NCI-H748 (cell line): ENCODE data around the gene TMEM271.

Experiments
- DNase-seq: peaks from one replicate; lab custom pipeline; 2025; ENCODE audit not compliant: unreplicated experiment; lab: John Stamatoyannopoulos, UW

Gene TMEM271

GRCh38 chr4:534576-535151 is 41.4 kb downstream of the TMEM271 start:
- DNase-seq, result no peak

GRCh38 chr4:534101-534575 is 42.0 kb downstream of the TMEM271 start:
- DNase-seq, result no peak

DNA sequence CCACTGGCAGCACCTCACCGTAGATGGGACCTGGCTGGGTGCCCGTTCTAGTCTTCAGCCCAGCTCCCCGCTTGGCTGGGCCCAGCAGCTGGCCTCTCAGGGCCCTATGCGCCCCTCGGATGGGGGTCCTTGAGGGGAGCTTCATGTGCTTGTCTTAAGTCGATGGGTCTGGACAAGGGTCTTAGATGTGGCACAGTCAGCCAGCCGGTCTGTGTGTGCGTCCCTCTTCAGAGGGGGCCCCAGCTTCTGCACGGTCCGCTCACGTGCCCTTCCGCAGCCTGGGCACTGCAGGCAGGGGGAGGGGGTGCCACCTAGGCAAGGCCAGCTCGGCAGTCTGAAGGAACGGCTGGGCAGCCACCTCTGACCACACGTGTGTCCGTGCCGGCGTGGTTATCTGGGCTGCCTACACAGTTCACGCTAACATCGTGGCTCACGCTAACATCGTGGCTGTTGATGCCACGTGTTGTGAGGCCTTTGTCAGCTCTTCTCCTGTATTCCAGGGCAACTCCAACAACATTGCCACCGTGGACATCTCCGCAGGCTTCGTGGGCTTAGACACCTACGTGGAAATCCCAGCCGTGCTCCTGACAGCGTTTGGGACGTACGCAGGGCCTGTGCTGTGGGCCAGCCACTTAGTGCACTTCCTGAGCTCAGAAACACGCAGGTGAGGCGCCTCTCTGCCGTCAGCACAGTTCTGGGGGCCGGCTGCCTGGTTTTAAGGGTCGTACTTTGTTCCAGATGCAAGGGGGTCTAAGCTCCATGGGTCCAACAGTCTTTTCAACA is 42.6 kb downstream of the TMEM271 start:
- no peak for DNase-seq

DNA sequence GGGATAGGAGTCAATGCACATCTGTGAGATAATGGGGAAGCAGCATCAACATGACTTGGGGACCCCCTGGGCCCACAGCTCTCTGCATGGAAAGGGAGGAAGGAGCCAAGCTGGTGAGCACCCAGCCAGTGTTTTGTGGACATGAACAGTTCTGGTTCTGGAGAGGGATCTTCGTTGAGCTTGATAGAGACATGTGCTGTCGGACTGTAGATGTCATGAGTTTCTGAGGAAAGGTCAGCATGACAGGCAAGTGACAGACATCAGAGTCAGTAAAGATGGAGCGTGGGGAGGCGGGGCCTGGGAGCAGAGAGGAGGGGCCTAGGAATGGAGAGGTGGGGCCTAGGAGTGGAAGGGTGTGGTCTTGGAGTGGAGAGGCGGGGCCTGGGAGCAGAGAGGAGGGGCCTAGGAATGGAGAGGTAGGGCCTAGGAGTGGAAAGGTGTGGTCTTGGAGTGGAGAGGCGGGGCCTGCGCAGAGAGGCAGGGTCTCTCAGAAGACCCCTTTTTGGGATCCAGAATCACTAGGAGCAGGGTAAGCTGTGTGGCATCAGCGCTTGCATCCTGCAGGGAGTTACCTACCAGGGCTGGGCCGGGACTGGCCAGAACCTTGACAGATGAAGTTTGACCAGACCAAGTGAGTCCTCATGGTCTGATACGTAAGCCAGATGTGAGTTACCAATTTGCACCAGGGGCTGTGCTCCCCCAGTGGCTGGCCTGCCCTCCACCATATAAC is 43.3 kb downstream of the TMEM271 start:
- no peak for DNase-seq

GRCh38 chr4:531721-532565 is 44.2 kb downstream of the TMEM271 start:
- no peak for DNase-seq

DNA sequence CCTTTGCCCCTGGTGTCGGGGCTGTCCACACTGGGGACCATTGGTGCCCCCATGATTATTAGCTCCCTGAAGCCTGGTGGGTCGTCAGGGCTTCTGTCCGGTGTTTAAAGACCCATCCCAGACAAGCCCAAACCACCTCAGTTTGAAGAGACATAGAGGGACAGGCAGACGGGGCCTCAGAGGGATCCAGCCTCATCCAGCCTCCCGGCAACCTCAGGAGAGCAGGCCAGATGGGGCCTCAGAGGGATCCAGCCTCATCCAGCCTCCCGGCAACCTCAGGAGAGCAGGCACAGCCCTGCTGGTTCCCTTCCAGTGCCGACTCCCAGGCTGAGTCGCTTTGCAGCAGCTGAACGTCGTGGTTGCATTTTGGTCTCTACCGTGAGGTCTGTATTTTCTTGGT is 45.0 kb downstream of the TMEM271 start:
- DNase-seq, result no peak

GRCh38 chr4:530017-530781 is 45.9 kb downstream of the TMEM271 start:
- no peak for DNase-seq

GRCh38 chr4:529563-529962 is 46.5 kb downstream of the TMEM271 start:
- DNase-seq, result no peak

DNA sequence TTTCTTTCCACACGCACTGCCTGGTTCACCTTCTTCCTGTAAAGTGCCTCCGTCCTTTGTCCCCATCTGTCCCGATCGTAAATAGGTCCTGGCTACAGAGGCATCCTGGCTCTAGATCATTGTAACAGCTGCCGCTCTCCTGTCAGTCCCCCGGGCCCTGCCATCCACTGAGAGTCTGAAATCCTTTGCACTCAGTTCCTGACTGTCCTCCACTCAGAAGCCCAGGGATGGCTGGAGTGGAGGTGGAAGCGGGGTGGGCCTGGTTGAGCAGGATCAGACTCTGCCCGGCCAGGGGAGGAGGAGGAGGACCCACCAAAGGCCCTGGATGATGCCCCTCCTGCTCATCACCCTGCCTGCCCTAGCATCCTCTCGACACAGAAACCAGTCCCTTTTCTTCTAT is 47.3 kb downstream of the TMEM271 start:
- DNase-seq, result no peak

DNA sequence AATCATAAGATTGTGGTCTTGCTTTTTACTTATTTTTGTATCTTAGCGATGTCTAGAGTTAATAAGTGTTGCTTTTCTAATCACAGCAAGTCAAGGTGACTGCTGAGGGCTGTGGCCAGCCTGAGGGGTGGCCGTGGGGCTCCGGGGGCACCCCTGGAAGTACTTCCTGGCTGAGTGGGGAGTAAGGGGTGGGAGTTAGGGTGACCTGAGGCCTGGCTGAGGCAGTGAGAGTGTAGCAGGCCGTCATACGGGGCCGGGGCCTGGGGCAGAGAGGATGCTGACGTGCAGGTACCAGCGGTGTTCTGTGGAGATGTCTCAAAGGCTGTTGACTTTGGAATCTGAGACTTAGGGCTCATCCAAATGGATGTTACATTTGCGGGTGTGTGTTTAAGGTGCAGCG is 47.8 kb downstream of the TMEM271 start:
- DNase-seq, result no peak

- DNase-seq, result no peak
These were observed 49.1 kb downstream of the TMEM271 start for GRCh38 chr4:526971-527460.

DNA sequence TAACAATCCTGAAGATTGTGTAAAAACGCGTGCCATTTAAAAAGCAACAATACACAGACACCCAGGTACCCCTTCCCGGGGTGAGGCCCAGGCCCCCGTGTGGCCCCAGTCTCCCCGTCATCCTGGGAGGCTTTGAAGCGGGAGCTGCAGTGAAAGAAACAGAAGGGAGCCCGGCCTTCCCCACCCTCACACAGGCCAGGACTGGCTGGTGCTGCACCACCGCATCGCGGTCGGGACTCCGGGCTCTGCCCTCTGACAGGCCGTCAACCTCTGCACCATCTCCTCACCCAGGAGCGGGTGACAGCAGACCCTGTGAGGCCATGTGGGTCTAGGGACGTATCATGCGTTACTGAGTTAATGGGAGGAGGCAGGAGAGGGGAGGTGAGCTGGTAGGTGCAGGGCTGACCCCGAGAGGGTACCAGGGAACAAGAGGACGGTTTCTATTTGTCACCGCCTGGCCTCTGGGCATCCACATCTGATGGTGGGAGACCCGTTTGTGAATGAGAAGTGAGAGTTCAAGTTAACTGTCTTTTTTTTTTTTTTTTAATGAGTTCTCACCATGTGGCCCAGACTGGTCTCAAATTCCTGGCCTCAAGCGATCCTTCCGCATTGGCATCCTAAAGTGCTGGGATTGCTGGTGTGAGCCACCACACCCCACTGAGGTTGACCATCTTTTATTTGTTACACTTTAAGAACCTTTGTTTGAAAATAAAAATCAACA is 49.7 kb downstream of the TMEM271 start:
- DNase-seq, result no peak

- DNase-seq, result no peak
These were observed 50.4 kb downstream of the TMEM271 start for GRCh38 chr4:525660-526059.

DNA sequence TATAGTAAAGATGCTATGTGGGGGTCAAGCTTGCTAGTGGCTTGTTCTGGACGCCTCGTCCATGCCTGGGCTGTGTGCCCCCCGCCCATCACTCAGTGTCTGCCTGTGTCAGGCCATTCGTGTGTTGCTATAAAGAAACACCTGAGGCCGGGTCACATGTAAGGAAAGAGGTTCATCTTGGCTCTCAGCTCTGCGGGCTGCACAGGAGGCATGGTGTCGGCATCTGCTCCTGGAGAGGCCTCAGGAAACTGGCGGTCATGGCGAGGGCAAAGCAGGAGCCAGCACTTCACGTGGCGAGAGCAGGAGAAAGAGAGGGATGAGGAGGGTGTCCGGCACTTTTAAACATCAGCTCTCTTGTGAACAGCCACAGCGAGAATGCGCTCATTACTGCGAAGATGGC is 51.9 kb downstream of the TMEM271 start:
- no peak for DNase-seq
